M059J (cell line): ENCODE results near the gene IQCN. TPM values are rescaled to one million over a fixed set of nuclear protein-coding genes. Genes with fewer than 3 reads are reported as not detected.

Experiments used
- DNase-seq: peaks from one replicate; pipeline ENCODE4 v3.0.0-alpha.2; 2012; ENCODE audit warnings: low read depth
- total RNA-seq: library from RNA; depleted of rRNA; stranded (reverse); fragments of >200 nt; shearing (Covaris generic); gene quantifications from 2 replicates; pipeline ENCODE4 v1.2.3, GENCODE V29; 2014; rRNA removed

IQCN gene, protein sequence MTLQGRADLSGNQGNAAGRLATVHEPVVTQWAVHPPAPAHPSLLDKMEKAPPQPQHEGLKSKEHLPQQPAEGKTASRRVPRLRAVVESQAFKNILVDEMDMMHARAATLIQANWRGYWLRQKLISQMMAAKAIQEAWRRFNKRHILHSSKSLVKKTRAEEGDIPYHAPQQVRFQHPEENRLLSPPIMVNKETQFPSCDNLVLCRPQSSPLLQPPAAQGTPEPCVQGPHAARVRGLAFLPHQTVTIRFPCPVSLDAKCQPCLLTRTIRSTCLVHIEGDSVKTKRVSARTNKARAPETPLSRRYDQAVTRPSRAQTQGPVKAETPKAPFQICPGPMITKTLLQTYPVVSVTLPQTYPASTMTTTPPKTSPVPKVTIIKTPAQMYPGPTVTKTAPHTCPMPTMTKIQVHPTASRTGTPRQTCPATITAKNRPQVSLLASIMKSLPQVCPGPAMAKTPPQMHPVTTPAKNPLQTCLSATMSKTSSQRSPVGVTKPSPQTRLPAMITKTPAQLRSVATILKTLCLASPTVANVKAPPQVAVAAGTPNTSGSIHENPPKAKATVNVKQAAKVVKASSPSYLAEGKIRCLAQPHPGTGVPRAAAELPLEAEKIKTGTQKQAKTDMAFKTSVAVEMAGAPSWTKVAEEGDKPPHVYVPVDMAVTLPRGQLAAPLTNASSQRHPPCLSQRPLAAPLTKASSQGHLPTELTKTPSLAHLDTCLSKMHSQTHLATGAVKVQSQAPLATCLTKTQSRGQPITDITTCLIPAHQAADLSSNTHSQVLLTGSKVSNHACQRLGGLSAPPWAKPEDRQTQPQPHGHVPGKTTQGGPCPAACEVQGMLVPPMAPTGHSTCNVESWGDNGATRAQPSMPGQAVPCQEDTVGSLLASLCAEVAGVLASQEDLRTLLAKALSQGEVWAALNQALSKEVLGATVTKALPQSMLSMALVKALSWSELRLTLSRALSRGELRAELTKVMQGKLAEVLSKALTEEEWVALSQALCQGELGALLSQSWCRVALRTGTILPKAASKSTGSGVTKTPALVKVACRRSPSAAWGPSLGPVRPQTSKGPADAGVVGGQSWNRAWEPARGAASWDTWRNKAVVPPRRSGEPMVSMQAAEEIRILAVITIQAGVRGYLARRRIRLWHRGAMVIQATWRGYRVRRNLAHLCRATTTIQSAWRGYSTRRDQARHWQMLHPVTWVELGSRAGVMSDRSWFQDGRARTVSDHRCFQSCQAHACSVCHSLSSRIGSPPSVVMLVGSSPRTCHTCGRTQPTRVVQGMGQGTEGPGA (N-terminal part only)
- total RNA-seq, result 0.10 TPM in 1 of 2 replicates, not detected in the other

DNA sequence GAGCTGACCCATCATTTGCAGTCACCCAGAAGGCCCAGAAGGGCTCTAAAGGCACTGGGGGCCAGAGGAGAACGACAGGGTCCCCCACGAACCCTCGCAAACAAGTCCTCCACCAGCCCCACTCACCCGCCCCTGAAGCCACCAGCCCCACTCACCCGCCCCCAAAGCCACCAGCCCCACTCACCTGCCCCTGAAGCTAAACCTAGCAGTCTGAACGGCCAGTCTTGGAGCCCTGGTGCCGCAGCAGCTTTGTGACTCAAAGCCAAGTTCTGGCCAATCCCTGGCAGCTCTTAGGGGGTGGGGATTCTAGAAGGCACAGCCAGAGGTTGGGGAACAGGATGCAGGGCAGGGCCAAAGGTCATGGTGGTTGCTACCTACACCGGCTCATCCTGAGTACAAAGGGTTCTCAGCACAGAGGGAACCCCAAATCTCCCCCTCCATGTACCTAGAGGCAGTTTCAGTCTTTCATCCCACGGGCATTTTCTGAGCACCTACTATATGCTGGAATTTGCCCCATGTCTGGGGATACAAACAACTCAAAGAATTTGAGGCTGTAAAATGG lies at the start of gene IQCN:
TSS of gene IQCN (minus strand) at position 234 of the 562 bp plus-strand sequence. CDS start 4,974 bp downstream, outside the sequence.
- peak; percentile 74 for DNase-seq

DNA sequence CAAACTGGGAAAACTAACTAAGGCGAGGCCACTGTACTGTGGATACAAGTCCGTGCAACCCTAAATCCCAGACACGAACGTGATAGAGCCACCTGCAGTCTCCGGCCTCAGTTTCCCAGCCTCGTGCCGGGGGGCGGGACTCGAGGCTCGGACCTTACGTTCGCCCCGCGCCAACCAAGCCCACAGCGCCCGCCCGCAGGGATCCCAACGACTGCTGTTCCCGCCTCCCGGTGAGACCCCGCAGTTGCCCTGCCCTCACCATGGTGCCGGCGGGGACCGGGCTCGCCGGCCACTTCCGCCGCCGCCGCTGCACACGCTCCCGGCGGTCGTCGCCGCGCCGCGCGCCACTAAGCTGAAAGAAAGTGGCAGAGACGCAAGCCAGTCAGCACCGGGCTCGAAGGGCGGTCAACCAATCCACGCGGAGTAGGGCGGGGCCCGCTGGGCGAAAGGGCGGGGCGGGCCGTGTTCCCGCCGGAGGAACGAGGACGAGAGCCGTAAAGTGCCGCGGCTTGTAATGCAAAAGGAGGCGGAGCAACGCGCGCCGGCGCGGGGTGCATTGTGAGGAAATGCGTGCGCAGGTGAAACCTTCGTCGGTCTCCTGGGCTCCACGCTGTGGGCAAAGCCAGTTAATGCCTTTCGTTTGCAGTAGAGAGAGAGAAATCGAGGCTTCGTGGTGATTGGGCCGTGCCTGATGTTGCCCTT lies 48.7 kb upstream of the IQCN start, which contains the start of gene LSM4:
TSS of gene LSM4 (minus strand) at position 318 of the 702 bp plus-strand sequence. CDS start at position 262, 56 bp downstream.
- peak; percentile 97 for DNase-seq

DNA sequence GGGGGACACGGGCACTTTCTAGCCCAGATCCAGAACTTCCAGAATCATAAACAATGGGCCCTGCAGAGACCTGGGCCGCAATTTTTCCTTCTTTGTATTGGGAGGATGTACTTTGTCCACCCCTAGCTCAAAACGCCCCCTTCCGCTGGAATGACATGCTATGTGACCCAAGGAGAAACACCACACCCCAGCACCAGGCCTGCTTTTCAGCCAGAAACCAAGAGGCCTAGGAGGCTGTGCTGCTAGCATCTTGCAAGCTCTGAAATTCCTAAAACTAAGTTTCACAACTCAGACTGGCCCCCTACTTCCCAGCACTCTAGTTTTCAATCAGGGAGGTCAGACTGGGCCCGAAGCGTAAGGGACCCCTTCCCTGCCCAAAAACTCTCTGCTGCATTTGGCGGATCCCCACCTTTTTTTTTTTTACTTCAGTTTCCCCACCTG lies 48.1 kb upstream of the IQCN start:
- DNase-seq, result peak; percentile 65

DNA sequence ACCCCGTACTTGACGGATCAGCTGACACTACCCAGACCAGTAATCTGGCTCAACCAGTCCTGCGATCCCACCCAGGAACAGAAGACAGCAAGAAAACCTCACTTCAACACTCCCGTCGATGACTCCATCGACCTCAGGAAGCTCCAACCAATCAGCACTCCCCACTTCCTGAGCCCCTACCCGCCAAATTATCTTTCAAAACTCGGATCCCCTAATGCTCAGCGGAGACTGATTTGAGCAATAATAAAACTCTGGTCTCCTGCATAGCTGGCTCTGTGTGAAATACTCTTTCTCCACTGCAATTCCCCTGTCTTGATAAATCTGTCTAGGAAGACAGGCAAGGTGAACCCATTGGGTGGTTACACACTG lies 47.5 kb upstream of the IQCN start:
- no peak for DNase-seq

DNA sequence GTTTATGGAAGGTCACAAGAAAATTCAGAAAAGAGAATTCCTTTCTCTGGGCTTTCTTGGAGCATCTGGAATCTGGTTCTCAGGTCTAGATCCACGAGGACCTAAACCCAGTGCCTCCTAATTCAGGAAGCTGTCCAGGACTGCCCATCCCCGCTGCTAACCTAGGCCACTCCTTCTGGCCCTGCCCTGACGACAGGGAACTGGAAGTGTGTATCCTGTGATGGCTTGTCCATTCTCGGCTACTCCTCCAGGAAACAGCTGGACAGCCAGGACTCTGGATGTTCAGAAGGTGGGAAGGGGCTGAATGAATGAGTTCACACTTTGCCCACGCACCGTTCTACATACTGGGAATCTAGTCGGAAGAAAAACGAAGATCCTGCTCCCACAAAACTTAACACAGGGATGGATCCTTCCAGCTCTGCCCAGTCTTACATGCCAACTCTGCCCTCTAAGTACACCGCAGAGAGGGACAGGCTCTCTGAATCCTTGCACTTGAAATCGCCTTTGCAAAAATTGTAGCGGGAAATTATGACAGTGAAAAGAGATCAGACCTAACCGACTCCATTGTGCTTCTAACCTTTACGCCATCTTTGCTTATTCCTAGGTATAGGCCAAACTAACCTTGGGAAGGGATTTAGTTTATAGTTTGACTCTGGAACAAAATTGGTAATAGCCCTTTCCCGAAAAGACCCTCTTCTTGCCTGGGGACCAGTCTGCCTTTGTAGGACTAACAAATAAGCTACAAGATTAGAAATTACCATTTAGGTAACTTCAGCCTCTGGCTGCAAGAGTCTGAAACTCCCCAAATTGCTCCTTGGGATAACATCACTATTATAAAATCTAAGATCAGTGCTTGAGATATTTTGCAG lies 46.8 kb upstream of the IQCN start:
- no peak for DNase-seq

DNA sequence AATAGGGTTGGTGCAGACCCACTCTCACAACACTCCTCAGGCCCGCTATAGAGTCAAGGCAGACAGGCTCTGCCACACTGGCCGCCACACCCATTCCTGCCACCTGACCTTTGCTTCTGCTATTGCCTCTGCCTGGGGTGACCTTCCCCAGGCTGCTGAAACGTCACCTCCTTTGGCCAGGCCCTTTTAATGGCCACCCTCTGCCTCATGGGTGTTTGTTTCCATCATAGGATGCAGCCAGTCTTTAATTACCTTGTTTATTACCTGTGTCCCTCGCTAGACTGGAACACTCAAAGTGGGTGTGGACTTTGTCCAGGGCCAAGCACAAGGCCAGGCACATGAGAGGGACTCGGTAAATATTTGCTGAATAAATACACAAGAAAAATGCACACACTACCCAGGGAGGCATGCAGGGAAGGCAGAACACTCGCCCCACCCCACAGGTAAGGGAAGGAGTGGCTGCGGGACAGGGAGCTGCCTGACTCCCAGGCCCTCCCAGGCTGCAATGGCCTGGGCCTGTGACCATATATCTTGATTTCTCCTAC lies 45.4 kb upstream of the IQCN start:
- no peak for DNase-seq

DNA sequence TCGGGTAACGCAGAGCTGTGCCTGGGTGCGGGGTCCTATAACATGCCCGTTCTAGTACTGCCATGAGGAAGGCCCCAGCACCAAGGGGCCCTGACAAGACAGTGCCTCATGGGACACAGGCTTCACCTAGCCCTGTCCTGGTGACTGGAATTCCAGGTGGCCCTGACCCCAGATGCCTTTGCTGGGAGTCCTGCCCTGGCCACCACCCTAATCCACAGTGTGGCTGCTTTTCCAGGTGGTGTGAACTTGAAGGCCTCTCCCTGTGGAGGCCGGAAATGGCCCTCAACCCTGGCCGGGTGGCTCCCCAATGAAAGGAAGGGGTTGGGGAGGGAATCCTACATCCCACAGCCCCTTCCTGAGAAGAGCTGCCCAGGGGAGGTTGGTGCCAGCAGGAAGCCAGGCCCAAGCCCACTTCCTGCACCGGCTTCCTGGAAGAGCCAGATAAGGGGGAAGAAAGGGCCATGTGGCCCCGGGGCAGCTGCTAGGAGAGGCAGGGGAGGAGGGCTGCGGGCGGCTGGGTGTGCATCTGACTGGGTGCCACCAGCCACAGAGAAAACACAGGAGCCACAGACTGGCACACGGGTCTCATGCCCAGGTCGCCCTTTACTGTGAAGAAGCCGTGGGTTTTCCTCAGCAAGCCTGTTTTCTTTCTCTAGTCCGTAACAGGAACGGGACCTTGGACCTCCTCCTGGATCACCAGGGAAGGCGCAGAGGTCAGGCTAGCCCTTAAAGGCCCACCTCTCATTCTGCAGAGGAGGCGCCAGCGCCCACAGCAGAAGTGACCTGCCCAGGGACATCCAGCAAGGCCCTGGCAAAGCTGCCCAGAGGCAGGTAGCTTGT lies 43.9 kb upstream of the IQCN start:
- DNase-seq, result no peak

DNA sequence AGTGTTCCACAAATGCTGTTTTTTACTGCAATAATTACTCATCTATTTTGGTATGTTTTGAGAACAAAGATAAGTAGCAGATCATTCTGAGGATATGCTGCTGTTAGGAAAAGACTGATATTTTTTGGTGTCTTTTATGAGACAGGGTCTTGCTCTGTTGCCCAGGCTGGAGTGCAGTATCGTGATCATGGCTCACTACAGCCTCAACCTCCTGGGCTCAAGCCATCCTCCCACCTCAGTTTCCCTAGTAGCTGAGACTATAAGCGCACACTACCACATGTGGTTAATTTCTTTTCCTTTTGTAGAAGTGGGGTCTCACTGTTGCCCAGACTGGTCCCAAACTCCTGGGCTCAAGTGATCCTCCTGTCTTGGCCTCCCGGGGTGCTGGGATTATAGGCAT lies 39.1 kb upstream of the IQCN start:
- DNase-seq, result no peak

DNA sequence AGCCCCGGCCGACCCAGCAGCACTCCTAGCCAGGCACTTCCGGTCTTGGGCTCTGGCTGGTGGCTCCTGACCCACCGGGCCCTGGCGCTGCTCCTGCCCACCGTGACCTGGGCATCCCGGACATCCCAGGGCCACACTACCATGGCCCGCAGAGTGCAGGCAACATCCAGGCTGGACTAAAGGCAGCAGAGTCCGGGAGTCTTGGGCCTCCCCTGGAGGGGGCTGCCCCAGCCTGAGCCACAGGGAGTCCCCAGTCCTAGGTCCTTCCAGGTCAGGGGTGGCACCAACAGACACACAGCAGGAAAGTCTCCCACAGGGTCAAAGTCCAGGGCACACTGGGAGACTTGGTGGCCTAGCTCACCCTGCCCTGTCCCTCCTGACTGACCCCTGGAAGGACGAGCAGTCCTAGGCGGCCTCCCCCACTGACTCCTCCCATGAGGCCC lies 37.9 kb upstream of the IQCN start:
- DNase-seq, result no peak

DNA sequence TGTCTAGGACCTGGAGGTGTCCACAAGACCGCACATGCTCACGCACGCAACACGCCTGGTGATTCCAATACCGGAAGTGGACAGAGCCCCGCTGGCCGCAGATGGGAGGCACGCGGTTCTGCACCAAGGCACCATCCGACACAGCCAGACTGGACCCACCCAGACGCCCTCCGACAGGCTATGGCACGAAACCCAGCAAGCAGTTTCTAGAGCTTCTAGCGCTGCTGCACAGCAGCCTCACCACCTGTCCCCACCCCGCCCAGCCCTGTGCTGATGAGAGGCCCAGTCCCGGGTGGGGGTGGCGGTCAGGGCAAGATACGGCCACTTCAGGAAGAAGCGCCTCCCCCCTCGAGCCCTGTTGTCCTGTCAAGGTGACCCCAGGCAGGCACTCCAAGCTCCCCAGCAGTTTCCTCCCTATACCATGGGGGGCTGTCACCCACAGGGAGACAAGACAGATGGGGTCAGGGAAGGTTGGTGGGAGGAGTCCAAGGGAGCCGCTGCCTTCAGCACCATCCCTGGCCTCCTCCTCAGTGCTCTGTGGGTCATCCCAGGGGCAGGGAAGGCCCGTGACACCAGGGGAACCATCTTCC lies 37.3 kb upstream of the IQCN start:
- no peak for DNase-seq

DNA sequence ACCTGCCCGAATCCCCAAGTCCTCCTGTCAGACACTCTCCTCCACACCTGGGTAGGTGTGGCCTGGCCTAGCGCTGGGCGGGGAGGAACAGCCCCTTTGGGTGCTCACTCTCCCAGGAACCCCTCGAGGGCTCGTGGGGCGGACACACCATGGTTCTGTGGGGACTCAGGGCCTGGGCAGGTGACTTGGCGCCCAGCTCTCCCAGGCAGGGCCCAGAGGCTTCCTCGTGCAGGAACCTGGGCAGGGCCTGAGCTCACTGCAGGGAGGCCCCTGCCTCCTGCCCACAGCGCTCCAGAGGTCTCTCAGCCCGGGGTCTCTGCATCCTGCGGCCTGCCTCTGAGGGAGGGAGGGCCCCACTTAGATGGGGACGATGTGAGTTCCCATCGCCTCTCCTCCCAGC lies 36.7 kb upstream of the IQCN start:
- no peak for DNase-seq

DNA sequence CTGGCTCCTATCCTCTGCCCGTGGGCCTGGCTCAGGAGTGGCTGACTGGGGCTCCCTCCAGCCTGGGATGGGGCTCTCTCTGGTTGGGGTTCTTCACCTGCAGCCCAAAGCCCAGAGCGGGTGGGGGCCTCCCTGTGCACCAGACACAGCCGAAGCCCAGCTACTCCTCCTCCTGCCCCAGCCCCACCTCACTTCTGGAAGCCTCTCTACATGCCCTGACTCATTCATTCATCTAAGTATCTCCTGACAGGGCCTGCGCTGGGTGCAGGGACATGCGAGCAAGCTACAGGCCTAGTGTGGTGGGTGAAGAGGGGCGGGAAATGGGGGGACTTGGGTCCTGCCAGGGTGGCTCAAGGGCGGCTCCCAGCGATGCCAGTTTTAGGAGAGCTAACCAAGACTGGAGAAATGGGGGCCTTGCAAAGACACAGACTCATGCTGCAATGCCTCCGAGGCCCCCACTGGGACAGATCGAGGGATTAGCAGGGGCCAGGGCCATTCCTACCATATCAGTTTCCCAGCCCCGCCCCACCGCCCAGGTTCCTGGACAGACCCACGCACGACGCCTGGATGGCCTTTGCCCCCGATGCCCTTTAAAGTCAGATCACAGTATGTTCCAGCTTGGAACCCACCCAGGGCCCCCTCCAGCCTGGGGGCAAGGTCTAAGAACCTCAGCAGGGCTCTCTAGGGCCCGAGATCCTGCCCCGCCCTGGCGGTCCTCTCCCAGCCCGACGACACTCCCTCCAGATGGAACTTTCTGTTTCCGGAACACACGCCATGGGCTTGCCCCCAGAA lies 36.1 kb upstream of the IQCN start:
- DNase-seq, result no peak

DNA sequence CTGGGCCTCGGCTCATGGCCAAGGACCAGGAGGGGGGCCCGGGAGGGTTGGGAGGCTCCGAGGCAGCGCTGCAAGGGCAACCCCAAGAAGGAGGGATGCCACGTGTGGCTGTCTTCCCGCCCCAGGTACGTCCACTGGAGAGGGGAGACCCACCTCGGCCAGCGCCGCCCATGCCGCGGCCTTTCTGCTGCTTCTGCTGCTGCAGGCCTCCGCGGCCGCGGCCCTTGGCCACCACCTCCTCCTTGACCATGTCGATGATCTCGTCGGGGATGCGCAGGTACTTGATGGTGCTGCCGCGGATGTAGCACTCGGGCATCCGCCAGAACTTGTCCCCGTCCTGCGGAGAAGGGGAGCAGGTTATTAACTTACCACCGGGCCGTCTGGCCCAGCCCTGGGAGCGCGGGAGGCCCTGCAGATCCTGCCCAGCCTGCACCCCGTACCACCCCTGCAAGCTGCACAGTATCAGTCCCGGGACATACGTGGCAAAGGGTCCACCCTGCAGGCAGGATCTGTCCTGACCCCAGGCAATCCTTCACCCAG lies 35.3 kb upstream of the IQCN start:
- no peak for DNase-seq

DNA sequence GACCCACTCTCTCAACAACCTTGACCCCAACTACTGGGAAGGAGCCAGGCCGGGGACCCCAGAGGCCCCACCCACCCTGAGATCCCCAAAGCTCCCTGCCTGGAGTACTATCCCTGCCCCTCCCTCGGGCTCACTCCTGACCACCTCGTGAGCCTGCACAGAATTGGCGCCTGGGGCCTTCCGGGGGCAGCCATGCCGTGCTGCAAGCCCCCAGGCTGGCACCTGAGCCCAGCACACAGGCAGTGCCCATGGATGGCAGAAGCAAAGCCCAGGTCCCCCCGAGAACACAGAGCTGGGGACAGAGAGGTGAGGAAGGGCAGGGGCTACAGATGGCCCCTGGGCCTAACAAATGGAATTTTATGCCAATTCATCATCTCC lies 34.7 kb upstream of the IQCN start:
- no peak for DNase-seq

DNA sequence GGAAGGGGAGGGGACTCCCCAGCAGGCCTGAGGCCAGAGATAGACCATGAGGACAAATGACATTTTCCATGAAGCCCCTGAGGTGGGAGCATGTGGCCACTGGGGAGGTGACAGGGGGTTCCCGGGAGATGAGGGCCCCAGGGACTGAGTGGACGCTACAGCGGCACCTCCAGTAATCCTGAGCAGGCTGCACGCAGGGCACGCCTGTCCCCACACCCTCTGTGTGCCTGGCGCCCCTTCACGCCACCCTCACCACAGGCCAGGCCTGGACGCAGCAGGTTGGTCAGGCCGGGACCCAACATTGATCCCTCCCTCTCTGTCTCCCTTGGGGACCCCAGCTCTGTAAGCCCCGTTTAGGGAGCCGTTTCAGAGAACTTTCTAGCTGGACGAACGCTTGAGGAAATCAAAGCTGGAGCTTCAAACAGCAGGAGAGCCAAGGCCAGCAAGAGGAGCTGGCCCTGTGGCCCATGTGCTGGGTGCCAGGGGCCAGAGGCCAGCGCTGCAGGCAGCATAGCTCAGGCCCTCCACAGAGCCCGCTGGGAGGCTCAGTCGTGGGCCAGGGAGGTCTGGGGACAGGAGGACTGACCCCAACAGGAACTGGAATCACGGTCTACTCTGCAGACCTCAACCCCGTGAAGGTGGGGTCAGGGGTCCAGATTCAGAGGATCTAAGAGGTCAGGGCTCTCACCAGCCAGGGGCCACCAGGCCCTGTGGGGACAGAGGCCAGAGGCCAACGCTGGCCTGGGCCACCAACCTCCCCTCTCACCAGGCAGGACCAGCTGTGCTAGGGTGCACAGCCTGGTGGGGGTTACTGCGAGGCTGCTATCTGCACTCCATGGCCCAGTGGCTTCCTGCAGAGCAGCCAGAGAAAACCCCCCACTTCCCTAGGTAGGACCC lies 34.0 kb upstream of the IQCN start:
- no peak for DNase-seq

DNA sequence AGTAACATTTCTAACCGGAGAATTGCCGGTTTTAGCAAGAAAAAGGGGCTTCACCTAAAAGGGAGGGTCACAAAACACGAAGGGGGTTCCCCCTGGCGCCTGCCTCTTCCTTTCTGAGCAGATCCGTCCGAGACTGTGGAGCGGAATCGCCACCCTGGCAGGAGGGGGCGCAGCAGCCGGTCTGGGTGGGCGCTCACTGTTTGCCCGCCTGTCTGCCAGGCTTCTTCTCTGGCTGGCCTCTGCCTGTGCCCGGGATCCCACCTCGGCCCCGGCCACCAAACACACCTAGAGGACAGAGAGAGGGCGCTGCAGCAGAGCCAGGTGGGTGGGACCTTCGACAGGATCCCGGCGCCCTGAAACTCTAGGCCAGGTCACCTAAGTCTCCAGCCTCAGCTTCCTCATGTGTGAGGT lies 33.0 kb upstream of the IQCN start:
- DNase-seq, result no peak
